Panc1 (cell line): ENCODE results near the gene SCAP. TPM values are rescaled to one million over a fixed set of nuclear protein-coding genes. Genes with fewer than 3 reads are reported as not detected.

Experiments used
- ATAC-seq: fragments of 200-7000 bp; cut with Tn5 transposase; 2 replicates; pipeline ENCODE4 v1.9.1; 2020; ENCODE audit warnings: mild to moderate bottlenecking, moderate library complexity
- BruUV-seq: library from RNA; stranded (reverse); fragments of 400-500 nt; replicated peaks from 2 replicates; lab custom pipeline; 2021; lab: Mats Ljungman, UMichigan
- CTCF ChIA-PET: fragments of 300-600 bp; sonication (Branson Sonifier 250); formaldehyde crosslinking; loops from one replicate; lab custom pipeline; 2022; ENCODE audit warnings: antibody characterized with exemption; lab: Charles Lee
- POLR2A ChIA-PET: fragments of 300-600 bp; sonication (Branson Sonifier 250); formaldehyde crosslinking; loops from one replicate; lab custom pipeline; 2022; ENCODE audit warnings: antibody characterized with exemption; lab: Charles Lee
- DNase-seq: peaks from one replicate; pipeline ENCODE4 v3.0.0-alpha.2; 2010; ENCODE audit warnings: low read depth, low spot score
- H3K27ac ChIP-seq: 2 replicates; pipeline ENCODE4 v1.5.1; 2011; ENCODE audit warnings: mild to moderate bottlenecking, low read length, inconsistent platforms
- H3K27me3 ChIP-seq: fragments of 200-500 bp; sonication (Bioruptor generic); 2 replicates; pipeline ENCODE4 v1.6.0; 2014; ENCODE audit warnings: low read length, inconsistent platforms; ENCODE audit not compliant: control insufficient read depth, insufficient read depth
- H3K36me3 ChIP-seq: fragments of 200-500 bp; sonication (Bioruptor generic); 2 replicates; pipeline ENCODE4 v1.5.1; 2014; ENCODE audit warnings: inconsistent platforms, mild to moderate bottlenecking, low read length, moderate library complexity; ENCODE audit not compliant: control insufficient read depth, insufficient read depth
- H3K4me1 ChIP-seq: 2 replicates; pipeline ENCODE4 v1.5.1; 2011; ENCODE audit warnings: inconsistent platforms, mild to moderate bottlenecking, low read length, moderate library complexity; ENCODE audit not compliant: control insufficient read depth, insufficient read depth
- H3K4me3 ChIP-seq, 2 experiments: 2 replicates each; pipeline ENCODE4 v1.5.1; 2011 to 2012; ENCODE audit warnings: low read depth in 2 of 2, low read length in 2 of 2, mild to moderate bottlenecking in 2 of 2, inconsistent platforms in 1 of 2, moderate library complexity in 1 of 2
- H3K9me3 ChIP-seq: fragments of 200-500 bp; sonication (Bioruptor generic); 2 replicates; pipeline ENCODE4 v1.5.1; 2014; ENCODE audit warnings: low read depth, mild to moderate bottlenecking, inconsistent platforms, low read length, moderate library complexity; ENCODE audit not compliant: control insufficient read depth, insufficient read depth
- POLR2AphosphoS5 ChIP-seq: IDR thresholded peaks from 2 replicates; pipeline ENCODE4 v1.6.1; 2012; ENCODE audit warnings: mild to moderate bottlenecking, low read depth, low read length, moderate library complexity
- SIN3A ChIP-seq: IDR thresholded peaks from 2 replicates; pipeline ENCODE4 v1.6.1; 2012; ENCODE audit warnings: low read depth, mild to moderate bottlenecking, low read length, moderate library complexity, borderline replicate concordance; ENCODE audit not compliant: insufficient read depth
- TCF7L2 ChIP-seq: IDR thresholded peaks from 2 replicates; pipeline ENCODE4 v1.6.1; 2011; ENCODE audit warnings: mild to moderate bottlenecking, low read depth, low read length, inconsistent platforms
- in situ Hi-C: cut with HindIII; loops from 2 replicates; pipeline ENCODE4 v1.10.0; 2016; ENCODE audit warnings: low sequenced_read_pairs, low pct_unique_long_range_greater_than_20kb
- intact Hi-C: fragments of 100-400 bp; cut with micrococcal nuclease; formaldehyde crosslinking; loops from one replicate; pipeline ENCODE4 v1.10.0; 2022; ENCODE audit not compliant: unreplicated experiment
- total RNA-seq: library from RNA; stranded (reverse); gene quantifications from one replicate; pipeline ENCODE4 v1.2.1, GENCODE V29; 2021; ENCODE audit not compliant: unreplicated experiment
- TF ChIP-seq, protein P1 (sequence below), 2 experiments: IDR thresholded peaks; 2 replicates each; pipeline ENCODE4 v1.6.1; 2011 to 2012; ENCODE audit warnings: low read depth in 2 of 2, control low read depth in 1 of 2, low read length in 1 of 2, mild to moderate bottlenecking in 1 of 2, moderate library complexity in 1 of 2; ENCODE audit not compliant: insufficient read depth in 1 of 2
- TF ChIP-seq, protein P2 (sequence below): fragments of 450-650 bp; IDR thresholded peaks from 2 replicates; pipeline ENCODE4 v1.5.1; 2017; ENCODE audit warnings: mild to moderate bottlenecking

Gene SCAP
- total RNA-seq, 1 experiment from 2014 or later, result 49.7 TPM

GRCh38 chr3:47444103-47444502 is 31.6 kb downstream of the SCAP start:
- Histone ChIP-seq H3K4me3 (no peak overlapping the region), H3K9me3 (no peaks in the 10 kb centered on the region), H3K27ac (no peak overlapping the region), H3K27me3 (no peaks in the 10 kb centered on the region), H3K36me3 (no peaks in the 10 kb centered on the region), H3K4me1 (no peaks in the 10 kb centered on the region)
- TF ChIP-seq SIN3A, result no peak
- TF ChIP-seq, protein P1, sequence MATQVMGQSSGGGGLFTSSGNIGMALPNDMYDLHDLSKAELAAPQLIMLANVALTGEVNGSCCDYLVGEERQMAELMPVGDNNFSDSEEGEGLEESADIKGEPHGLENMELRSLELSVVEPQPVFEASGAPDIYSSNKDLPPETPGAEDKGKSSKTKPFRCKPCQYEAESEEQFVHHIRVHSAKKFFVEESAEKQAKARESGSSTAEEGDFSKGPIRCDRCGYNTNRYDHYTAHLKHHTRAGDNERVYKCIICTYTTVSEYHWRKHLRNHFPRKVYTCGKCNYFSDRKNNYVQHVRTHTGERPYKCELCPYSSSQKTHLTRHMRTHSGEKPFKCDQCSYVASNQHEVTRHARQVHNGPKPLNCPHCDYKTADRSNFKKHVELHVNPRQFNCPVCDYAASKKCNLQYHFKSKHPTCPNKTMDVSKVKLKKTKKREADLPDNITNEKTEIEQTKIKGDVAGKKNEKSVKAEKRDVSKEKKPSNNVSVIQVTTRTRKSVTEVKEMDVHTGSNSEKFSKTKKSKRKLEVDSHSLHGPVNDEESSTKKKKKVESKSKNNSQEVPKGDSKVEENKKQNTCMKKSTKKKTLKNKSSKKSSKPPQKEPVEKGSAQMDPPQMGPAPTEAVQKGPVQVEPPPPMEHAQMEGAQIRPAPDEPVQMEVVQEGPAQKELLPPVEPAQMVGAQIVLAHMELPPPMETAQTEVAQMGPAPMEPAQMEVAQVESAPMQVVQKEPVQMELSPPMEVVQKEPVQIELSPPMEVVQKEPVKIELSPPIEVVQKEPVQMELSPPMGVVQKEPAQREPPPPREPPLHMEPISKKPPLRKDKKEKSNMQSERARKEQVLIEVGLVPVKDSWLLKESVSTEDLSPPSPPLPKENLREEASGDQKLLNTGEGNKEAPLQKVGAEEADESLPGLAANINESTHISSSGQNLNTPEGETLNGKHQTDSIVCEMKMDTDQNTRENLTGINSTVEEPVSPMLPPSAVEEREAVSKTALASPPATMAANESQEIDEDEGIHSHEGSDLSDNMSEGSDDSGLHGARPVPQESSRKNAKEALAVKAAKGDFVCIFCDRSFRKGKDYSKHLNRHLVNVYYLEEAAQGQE (IDR thresholded peaks at IDR 0.05; ENCODE audit: insufficient read depth in 1 of 2, low read depth in 2 of 2, low read length in 1 of 2), result no peak
- TF ChIP-seq, protein P2, sequence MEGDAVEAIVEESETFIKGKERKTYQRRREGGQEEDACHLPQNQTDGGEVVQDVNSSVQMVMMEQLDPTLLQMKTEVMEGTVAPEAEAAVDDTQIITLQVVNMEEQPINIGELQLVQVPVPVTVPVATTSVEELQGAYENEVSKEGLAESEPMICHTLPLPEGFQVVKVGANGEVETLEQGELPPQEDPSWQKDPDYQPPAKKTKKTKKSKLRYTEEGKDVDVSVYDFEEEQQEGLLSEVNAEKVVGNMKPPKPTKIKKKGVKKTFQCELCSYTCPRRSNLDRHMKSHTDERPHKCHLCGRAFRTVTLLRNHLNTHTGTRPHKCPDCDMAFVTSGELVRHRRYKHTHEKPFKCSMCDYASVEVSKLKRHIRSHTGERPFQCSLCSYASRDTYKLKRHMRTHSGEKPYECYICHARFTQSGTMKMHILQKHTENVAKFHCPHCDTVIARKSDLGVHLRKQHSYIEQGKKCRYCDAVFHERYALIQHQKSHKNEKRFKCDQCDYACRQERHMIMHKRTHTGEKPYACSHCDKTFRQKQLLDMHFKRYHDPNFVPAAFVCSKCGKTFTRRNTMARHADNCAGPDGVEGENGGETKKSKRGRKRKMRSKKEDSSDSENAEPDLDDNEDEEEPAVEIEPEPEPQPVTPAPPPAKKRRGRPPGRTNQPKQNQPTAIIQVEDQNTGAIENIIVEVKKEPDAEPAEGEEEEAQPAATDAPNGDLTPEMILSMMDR, result no peak
- no peak for TF ChIP-seq POLR2AphosphoS5
- no peak for TF ChIP-seq TCF7L2
- ChIA-PET CTCF (interaction anchor here (0.7 kb wide), 1 partner anchor 13 kb away, joined by 3 read pairs; no protein-coding TSS in a partner anchor), POLR2A (no interaction called here)
- no TSS peak for BruUV-seq
- in situ Hi-C loops (no loop called here), intact Hi-C loops (no loop called here)
- DNase-seq (no peak), ATAC-seq (no peak)

- no peaks in the 10 kb centered on the region for H3K36me3 ChIP-seq
- no peaks in the 10 kb centered on the region for H3K27me3 ChIP-seq
- TF ChIP-seq POLR2AphosphoS5 (no peak), TCF7L2 (no peak), SIN3A (no peak)
- TF ChIP-seq, protein P1 (IDR thresholded peaks at IDR 0.05; ENCODE audit: insufficient read depth in 1 of 2, low read depth in 2 of 2, low read length in 1 of 2), result no peak
- TF ChIP-seq, protein P2, result no peak
- no peak overlapping the region for H3K27ac ChIP-seq
- ATAC-seq (no peak; the same call in 1 of the 2 replicates), DNase-seq (peak; percentile 36)
- BruUV-seq, result no TSS peak
- CTCF ChIA-PET, result interaction anchor here (0.7 kb wide), 1 partner anchor 14 kb away, joined by 3 read pairs; no protein-coding TSS in a partner anchor
- POLR2A ChIA-PET, result no interaction called here
- no peak overlapping the region for H3K4me3 ChIP-seq
- intact Hi-C loops, result no loop called here
- no peaks in the 10 kb centered on the region for H3K9me3 ChIP-seq
- no peaks in the 10 kb centered on the region for H3K4me1 ChIP-seq
- in situ Hi-C loops, result no loop called here
Observed at GRCh38 chr3:47443611-47443995, 32.1 kb downstream of the SCAP start.
